ENCODE data around the gene CA10. TPM values are rescaled to one million over a fixed set of nuclear protein-coding genes. Genes with fewer than 3 reads are reported as not detected.

Gene CA10
- total RNA-seq, 1 donor from 2014 or later: 1.3 TPM

DNA sequence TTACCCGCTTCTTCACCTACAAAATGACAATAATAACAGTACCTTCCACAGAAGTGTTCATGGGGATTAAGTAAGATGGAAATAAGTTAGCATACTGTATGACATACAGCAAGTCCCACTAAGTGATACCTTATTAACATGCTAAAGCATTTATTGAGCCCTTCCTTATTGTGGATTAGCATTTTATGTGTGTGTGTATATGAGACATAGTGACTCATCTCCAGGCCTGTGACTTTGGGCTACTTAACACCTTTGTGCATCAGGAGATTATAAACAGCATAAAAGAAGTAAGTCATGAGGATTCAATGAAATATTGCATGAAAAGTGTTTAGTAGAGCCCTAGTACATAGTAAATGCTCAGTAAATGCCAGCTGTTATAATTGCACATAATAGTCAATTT is 52.9 kb downstream of the CA10 start:
- H3K27ac Mint-ChIP-seq (ENCODE audit: unreplicated experiment): no peak overlapping the region
- H3K4me3 Mint-ChIP-seq (ENCODE audit: unreplicated experiment): no peak overlapping the region
- no peaks in the 10 kb centered on the region for H3K9me3 Mint-ChIP-seq (ENCODE audit: unreplicated experiment)
- H3K4me1 Mint-ChIP-seq (ENCODE audit: low read depth, unreplicated experiment): peaks cover 3% of the 10 kb centered on the region
- H3K27me3 Mint-ChIP-seq (ENCODE audit: unreplicated experiment): no peaks in the 10 kb centered on the region
- DNase-seq: no peak
- no peaks in the 10 kb centered on the region for H3K36me3 Mint-ChIP-seq (ENCODE audit: unreplicated experiment)
- TF ChIP-seq, protein P1, sequence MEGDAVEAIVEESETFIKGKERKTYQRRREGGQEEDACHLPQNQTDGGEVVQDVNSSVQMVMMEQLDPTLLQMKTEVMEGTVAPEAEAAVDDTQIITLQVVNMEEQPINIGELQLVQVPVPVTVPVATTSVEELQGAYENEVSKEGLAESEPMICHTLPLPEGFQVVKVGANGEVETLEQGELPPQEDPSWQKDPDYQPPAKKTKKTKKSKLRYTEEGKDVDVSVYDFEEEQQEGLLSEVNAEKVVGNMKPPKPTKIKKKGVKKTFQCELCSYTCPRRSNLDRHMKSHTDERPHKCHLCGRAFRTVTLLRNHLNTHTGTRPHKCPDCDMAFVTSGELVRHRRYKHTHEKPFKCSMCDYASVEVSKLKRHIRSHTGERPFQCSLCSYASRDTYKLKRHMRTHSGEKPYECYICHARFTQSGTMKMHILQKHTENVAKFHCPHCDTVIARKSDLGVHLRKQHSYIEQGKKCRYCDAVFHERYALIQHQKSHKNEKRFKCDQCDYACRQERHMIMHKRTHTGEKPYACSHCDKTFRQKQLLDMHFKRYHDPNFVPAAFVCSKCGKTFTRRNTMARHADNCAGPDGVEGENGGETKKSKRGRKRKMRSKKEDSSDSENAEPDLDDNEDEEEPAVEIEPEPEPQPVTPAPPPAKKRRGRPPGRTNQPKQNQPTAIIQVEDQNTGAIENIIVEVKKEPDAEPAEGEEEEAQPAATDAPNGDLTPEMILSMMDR (IDR thresholded peaks at IDR 0.05; ENCODE audit: partially characterized antibody, unreplicated experiment): no peak

DNA sequence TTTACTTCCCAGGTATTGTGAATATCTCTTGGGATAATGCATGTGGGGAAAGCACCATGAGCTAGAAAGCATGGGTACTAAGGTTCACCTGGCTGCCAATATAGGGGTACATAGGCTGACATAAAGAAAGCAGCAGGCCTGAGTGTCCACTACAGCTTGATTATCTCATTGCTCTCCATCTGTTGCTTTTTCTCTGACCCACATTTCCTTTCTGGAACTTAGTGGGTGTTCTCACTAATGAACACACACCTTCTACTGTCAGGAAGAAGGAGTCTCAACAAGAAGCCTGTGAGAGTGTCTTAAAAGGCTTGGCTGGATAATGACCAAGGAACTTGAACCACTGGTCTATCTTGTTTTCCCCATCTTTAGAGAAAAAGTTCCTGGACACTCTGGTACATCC is 62.5 kb downstream of the CA10 start:
- Mint-ChIP-seq H3K4me3 (ENCODE audit: unreplicated experiment) (no peak overlapping the region), H3K36me3 (ENCODE audit: unreplicated experiment) (no peaks in the 10 kb centered on the region), H3K27me3 (ENCODE audit: unreplicated experiment) (no peaks in the 10 kb centered on the region), H3K4me1 (ENCODE audit: low read depth, unreplicated experiment) (peaks cover 3% of the 10 kb centered on the region), H3K27ac (ENCODE audit: unreplicated experiment) (no peak overlapping the region), H3K9me3 (ENCODE audit: unreplicated experiment) (no peaks in the 10 kb centered on the region)
- TF ChIP-seq, protein P1 (IDR thresholded peaks at IDR 0.05; ENCODE audit: partially characterized antibody, unreplicated experiment): no peak
- no peak for DNase-seq

DNA sequence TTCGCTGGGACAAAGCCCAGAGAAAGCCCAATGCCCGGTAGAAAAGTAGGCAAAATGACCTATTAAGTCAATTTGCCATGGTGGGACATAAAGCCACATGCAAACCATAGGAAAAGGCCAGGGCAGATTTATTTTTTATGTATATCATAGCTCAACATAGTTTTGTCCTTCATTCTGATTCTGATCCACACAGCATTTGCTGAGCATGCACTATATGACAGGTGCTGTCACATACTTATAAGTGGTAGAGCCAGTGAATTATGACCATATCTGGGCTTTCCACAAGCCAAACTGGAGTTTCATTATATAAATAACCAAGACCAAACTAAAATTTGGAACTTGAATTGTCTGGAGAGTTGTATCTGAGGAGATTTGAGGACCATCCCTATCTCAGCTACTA is 74.3 kb downstream of the CA10 start:
- Mint-ChIP-seq H3K36me3 (ENCODE audit: unreplicated experiment) (no peaks in the 10 kb centered on the region), H3K27ac (ENCODE audit: unreplicated experiment) (no peak overlapping the region), H3K4me3 (ENCODE audit: unreplicated experiment) (no peak overlapping the region), H3K4me1 (ENCODE audit: low read depth, unreplicated experiment) (no peaks in the 10 kb centered on the region), H3K27me3 (ENCODE audit: unreplicated experiment) (no peaks in the 10 kb centered on the region), H3K9me3 (ENCODE audit: unreplicated experiment) (no peaks in the 10 kb centered on the region)
- DNase-seq: no peak
- TF ChIP-seq, protein P1 (IDR thresholded peaks at IDR 0.05; ENCODE audit: partially characterized antibody, unreplicated experiment): no peak

DNA sequence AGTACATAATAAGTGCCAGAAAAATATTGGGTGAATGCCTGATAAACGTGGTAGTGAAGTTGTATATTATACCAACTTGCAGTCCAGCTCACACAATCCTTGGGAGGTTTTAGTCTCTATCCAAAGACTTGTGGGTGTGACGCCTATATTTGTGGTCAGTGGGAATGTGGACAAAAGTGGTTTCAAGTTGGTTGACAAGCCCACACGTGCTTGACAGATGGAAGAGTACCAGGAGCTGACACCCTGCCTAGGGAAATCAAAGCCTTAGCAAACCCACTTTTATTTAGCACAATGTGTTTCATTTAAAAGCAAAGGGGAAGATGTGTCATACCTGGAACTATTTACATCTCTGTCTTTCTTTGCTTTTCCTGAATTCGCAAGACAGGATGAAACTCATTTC is 79.0 kb downstream of the CA10 start:
- no peaks in the 10 kb centered on the region for H3K9me3 Mint-ChIP-seq (ENCODE audit: unreplicated experiment)
- no peaks in the 10 kb centered on the region for H3K4me1 Mint-ChIP-seq (ENCODE audit: low read depth, unreplicated experiment)
- TF ChIP-seq, protein P1 (IDR thresholded peaks at IDR 0.05; ENCODE audit: partially characterized antibody, unreplicated experiment): no peak
- no peak overlapping the region for H3K27ac Mint-ChIP-seq (ENCODE audit: unreplicated experiment)
- DNase-seq: no peak
- H3K27me3 Mint-ChIP-seq (ENCODE audit: unreplicated experiment): no peaks in the 10 kb centered on the region
- H3K4me3 Mint-ChIP-seq (ENCODE audit: unreplicated experiment): no peak overlapping the region
- H3K36me3 Mint-ChIP-seq (ENCODE audit: unreplicated experiment): no peaks in the 10 kb centered on the region

DNA sequence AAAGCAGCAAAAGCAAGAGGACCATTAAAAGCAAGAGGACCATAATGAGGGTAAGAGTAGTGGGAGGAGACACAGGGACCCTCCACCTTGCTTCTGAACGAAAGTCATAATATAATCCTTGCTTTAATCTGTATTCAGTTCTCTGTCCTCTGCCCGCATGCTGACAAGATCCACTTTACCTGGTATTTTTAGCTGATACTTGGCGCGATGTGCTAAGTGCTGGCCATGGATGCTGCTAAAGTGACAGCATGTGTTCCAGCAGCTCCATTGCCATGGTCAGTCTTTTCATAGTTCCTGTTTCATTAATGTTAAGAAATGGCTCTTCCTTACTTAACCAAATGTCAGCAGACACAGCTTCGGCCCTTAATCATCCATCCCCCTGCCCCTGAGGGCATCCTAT is 86.8 kb downstream of the CA10 start:
- TF ChIP-seq, protein P1 (IDR thresholded peaks at IDR 0.05; ENCODE audit: partially characterized antibody, unreplicated experiment): no peak
- Mint-ChIP-seq H3K4me1 (ENCODE audit: low read depth, unreplicated experiment) (peaks cover 5% of the 10 kb centered on the region), H3K9me3 (ENCODE audit: unreplicated experiment) (peaks cover 4% of the 10 kb centered on the region), H3K36me3 (ENCODE audit: unreplicated experiment) (no peaks in the 10 kb centered on the region), H3K4me3 (ENCODE audit: unreplicated experiment) (no peak overlapping the region), H3K27ac (ENCODE audit: unreplicated experiment) (no peak overlapping the region), H3K27me3 (ENCODE audit: unreplicated experiment) (no peaks in the 10 kb centered on the region)
- no peak for DNase-seq

Data from glutamatergic neuron (in vitro differentiated cells).